HG02973 (cell line): Measurements from ENCODE around the gene MAS1.

Experiments used
- ATAC-seq: cut with Tn5 transposase; IDR thresholded peaks from one replicate; pipeline ENCODE4 v1.9.1; 2021; ENCODE audit warnings: moderate library complexity; ENCODE audit not compliant: unreplicated experiment

MAS1 gene

GRCh38 chr6:159879856-159880255, 10.9 kb upstream of the MAS1 start:
- ATAC-seq, result no peak

GRCh38 chr6:159880412-159880975, 10.3 kb upstream of the MAS1 start:
- ATAC-seq, result no peak

GRCh38 chr6:159884720-159885119, 6.1 kb upstream of the MAS1 start:
- ATAC-seq, result no peak

GRCh38 chr6:159886270-159886669, 4.5 kb upstream of the MAS1 start:
- ATAC-seq, result no peak

- ATAC-seq, result no peak
Observed at GRCh38 chr6:159887146-159887545, 3.6 kb upstream of the MAS1 start.

- no peak for ATAC-seq
Observed at GRCh38 chr6:159887761-159888160, 3.0 kb upstream of the MAS1 start.

- no peak for ATAC-seq
Observed at GRCh38 chr6:159890201-159890600, 587 bp upstream of the MAS1 start.

- no peak for ATAC-seq
Observed at GRCh38 chr6:159892053-159892452, 1.3 kb downstream of the MAS1 start.

- ATAC-seq, result no peak
Observed at GRCh38 chr6:159893064-159893463, 2.3 kb downstream of the MAS1 start.

GRCh38 chr6:159894991-159895390, 4.2 kb downstream of the MAS1 start:
- ATAC-seq, result no peak

- no peak for ATAC-seq
Observed at GRCh38 chr6:159897603-159898002, 6.8 kb downstream of the MAS1 start.

- no peak for ATAC-seq
Observed at GRCh38 chr6:159898519-159898918, 7.7 kb downstream of the MAS1 start.

- no peak for ATAC-seq
Observed at GRCh38 chr6:159899994-159900745, 9.4 kb downstream of the MAS1 start.

- ATAC-seq, result no peak
Observed at GRCh38 chr6:159902620-159903019, 11.8 kb downstream of the MAS1 start.

- ATAC-seq, result no peak
Observed at GRCh38 chr6:159904497-159904911, 13.7 kb downstream of the MAS1 start.

- ATAC-seq, result no peak
Observed at GRCh38 chr6:159906400-159906799, 15.6 kb downstream of the MAS1 start.

GRCh38 chr6:159908535-159908934, 17.7 kb downstream of the MAS1 start:
- no peak for ATAC-seq

- no peak for ATAC-seq
Observed at GRCh38 chr6:159908979-159909378, 18.2 kb downstream of the MAS1 start.

- no peak for ATAC-seq
Observed at GRCh38 chr6:159910342-159910741, 19.6 kb downstream of the MAS1 start.

- ATAC-seq, result no peak
Observed at GRCh38 chr6:159913375-159913774, 22.6 kb downstream of the MAS1 start.

- ATAC-seq, result no peak
Observed at GRCh38 chr6:159913862-159914564, 23.2 kb downstream of the MAS1 start.

GRCh38 chr6:159914565-159914923, 23.8 kb downstream of the MAS1 start:
- no peak for ATAC-seq
